Adrenal gland (tissue), 5 donors: ENCODE data around the gene UGT1A9.

Experiments used
- CTCF ChIP-seq, 6 experiments: fragments of 450-650 bp in 4 of 6; fragments of 200-600 bp in 2 of 6; sonication (generic) in 1 of 6; IDR thresholded peaks; 1 replicate in 5 of 6; 2 replicates in 1 of 6; pipeline versions ENCODE4 v1.5.1 to v1.8.0; 2016 to 2021; ENCODE audit warnings: antibody characterized with exemption in 6 of 6, mild to moderate bottlenecking in 2 of 6, moderate library complexity in 1 of 6
- POLR2A ChIP-seq, 2 donors: fragments of 450-650 bp; IDR thresholded peaks; one replicate each; pipeline ENCODE4 v1.6.1; 2017; ENCODE audit warnings: antibody characterized with exemption in 2 of 2, mild to moderate bottlenecking in 2 of 2, moderate library complexity in 1 of 2
- donor health status: DM: no; HTN: no; CAD: no.

- TF ChIP-seq CTCF (IDR thresholded peaks at IDR 0.05): no peak
- TF ChIP-seq POLR2A (IDR thresholded peaks at IDR 0.05): no peak
These were observed 57.1 kb downstream of the UGT1A9 start, which contains the start of gene UGT1A3 for GRCh38 chr2:233728723-233729301.
